HG03442 (cell line): ENCODE measurements around the gene ENTR1.
"Not testable (repeated sequence)": the region's sequence is repeated elsewhere in the genome, so short reads cannot be mapped to it uniquely, and the experiment has no call there.

Experiments used
- ATAC-seq: cut with Tn5 transposase; IDR thresholded peaks from one replicate; pipeline ENCODE4 v1.9.1; 2021; ENCODE audit warnings: mild to moderate bottlenecking, moderate library complexity; ENCODE audit not compliant: unreplicated experiment

The ENTR1 gene

DNA sequence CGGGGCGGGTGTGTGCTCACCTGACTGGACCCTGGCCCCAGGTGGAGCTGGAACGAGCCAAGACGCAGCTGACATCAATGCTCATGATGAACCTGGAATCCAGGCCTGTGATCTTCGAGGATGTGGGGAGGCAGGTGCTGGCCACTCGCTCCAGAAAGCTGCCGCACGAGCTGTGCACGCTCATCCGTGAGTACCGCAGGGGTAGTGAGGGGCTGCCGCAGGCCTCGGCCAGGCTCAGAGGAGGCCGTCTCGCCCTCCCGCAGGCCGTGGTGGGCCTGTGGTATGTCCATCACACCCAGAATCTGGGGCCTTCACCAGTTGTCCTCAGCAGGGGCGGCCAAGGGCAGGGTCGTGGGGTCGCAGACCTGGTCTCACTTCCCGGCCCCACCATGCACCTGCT lies 11.4 kb upstream of the ENTR1 start:
- no peak for ATAC-seq

DNA sequence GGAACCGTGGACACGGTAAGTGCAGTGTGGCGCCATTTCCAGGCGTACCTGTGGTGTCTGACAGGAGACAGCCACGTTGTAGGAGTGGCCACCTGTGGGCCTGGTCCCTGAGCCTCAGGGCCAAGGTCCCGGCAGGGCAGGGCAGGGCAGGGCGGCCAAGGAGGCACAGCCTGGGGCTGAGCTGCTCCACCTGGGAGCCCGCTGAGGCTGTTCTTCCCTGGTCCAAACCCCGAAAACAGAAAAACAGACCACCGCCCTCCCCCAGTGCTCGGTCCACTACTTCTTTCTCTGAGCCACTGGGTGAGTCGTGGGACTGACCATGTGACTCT lies 8.6 kb upstream of the ENTR1 start:
- no peak for ATAC-seq

DNA sequence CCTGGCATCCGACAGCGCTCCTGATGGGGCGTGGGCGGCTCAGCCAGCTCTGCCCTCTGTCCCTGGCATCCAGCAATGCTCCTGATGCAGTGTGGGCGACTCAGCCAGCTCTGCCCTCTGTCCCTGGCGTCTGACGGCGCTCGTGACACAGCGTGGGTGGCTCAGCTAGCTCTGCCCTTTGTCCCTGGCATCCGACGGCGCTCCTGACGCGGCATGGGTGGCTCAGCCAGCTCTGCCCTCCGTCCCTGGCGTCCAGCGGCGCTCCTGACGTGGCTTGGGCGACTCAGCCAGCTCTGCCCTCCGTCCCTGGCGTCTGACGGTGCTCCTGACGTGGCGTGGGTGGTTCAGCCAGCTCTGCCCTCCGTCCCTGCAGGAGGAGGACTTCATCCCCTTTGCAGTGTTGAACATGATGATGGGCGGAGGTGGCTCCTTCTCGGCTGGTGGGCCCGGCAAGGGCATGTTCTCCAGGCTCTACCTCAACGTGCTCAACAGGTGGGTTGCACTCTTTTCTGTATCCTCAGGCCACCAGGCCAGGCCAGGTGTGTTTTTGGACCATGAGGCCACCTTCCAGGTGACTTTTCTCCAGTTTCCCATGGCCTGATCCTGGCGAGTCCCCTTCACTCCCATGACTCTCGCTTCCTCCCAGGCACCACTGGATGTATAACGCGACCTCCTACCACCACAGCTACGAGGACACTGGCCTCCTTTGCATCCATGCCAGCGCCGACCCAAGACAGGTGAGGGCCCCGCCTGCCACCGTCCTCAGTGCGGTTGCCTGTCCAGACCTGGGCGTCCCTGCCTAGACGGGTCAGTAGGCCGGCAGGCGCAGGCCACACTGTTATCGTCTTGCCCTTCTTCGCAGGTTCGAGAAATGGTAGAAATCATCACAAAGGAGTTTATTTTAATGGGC lies 8.0 kb upstream of the ENTR1 start:
- no peak for ATAC-seq

DNA sequence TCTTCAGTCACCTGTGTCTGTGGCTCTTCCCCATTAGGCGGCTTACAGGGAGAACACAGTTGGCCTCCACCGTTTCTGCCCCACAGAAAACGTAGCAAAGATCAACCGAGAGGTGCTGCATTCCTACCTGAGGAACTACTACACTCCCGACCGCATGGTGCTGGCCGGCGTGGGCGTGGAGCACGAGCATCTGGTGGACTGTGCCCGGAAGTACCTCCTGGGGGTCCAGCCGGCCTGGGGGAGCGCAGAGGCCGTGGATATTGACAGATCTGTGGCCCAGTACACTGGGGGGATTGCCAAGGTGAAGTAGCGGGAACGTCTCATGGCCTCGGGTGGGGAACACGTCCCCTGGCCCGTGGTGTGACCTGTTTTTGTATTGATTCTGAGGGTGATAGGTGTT lies 6.5 kb upstream of the ENTR1 start:
- no peak for ATAC-seq

DNA sequence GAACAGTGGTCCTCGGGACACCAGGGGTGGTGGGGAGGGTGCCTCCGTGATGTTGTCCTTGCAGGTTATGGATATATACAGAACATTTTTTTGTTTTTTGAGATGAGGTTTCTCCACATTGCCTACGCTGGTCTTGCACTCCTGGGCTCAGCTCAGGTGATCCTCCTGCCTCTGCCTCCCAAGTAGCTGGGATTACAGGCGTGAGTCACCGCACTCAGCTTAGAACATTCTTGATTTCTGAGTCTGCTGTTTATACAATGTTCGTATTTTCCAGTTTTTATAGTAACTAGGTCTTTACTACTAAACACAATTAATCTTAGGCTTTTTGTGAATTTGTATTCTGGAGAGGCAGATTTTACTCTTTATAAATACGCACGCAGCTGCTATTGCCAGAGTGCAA lies 6.0 kb upstream of the ENTR1 start:
- no peak for ATAC-seq

DNA sequence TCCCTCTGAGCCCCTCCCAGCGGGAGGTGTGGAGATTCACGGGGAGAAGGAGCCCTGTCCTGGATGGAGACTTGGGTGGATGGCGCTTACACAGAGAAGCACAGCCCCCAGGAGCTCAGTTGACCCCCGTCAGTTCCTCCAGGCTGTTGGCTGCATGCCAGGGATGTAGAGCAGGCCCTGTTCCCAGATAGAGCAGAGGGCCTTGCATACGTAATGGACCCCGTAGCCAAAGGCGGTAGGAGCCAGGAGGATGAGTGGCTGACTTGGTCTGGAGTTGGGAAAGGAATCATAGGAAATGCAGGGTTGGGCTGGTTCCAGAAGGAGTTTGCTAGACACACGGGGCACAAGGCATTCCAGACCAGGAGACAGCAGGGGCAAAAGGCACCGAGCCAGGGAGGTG lies 2.5 kb upstream of the ENTR1 start:
- ATAC-seq: no peak

DNA sequence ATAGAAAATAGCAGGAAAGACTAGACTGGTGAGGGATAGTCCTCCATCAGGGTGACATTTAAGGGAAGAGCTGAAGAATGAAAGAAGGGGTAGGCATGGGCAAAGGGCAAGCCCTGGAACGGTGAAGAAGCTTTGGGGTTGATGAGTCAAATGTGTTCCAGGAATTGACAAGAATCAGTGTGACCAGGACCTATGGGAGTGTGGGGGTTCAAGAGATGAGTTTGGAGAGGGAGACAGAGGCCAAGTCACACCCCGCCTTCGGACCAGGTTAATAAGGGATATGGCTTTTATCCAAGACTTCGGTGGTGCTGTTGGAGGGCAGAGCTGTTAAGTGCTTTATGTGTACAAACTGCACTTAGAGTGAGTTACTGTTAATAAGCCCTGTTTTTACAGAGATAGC lies 964 bp upstream of the ENTR1 start:
- ATAC-seq: no peak

GRCh38 chr9:136409557-136410455 lies 608 bp downstream of the ENTR1 start:
- ATAC-seq: peak; percentile 15

- no peak for ATAC-seq
Measured at GRCh38 chr9:136407911-136408310, 2.5 kb downstream of the ENTR1 start.

- not testable (repeated sequence) for ATAC-seq
Measured at GRCh38 chr9:136407061-136407460, 3.4 kb downstream of the ENTR1 start.

DNA sequence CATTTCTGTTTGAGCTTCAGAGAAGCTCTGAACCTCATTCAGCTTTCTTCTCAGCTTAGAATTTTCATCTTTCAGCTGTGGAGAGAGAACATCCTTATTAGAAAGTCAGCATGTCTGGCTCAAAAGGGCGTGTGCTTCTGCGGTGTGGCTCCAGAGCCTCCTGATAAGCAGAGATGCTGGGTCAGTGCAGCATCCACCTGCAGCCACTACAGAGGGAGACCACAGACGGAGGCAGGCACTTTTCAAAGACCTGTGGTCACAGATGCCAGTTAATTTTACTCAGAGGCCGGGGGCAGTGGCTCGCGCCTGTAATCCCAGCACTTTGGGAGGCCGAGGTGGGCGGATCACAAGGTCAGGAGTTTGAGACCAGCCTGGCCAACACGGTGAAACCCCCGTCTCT lies 4.5 kb downstream of the ENTR1 start:
- ATAC-seq: not testable (repeated sequence)

DNA sequence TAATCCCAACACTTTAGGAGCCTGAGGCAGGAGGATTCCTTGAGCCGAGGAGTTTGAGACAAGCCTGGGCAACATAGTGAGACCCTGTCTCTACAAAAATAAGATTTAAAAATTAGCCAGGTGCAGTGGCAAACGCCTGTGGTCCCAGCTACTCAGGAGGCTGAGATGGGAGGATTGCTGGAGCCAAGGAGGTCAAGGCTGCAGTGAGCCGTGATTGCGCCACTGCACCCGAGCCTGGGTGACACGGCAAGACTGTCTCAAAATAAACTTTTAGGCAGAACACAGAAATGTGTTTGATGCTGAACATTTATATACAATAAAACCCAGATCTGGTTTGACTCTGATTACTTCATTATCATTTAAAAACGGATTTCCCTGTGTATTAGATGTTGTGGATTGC lies 4.9 kb downstream of the ENTR1 start:
- ATAC-seq: no peak

- no peak for ATAC-seq
Measured at GRCh38 chr9:136404801-136405136, 5.6 kb downstream of the ENTR1 start.

DNA sequence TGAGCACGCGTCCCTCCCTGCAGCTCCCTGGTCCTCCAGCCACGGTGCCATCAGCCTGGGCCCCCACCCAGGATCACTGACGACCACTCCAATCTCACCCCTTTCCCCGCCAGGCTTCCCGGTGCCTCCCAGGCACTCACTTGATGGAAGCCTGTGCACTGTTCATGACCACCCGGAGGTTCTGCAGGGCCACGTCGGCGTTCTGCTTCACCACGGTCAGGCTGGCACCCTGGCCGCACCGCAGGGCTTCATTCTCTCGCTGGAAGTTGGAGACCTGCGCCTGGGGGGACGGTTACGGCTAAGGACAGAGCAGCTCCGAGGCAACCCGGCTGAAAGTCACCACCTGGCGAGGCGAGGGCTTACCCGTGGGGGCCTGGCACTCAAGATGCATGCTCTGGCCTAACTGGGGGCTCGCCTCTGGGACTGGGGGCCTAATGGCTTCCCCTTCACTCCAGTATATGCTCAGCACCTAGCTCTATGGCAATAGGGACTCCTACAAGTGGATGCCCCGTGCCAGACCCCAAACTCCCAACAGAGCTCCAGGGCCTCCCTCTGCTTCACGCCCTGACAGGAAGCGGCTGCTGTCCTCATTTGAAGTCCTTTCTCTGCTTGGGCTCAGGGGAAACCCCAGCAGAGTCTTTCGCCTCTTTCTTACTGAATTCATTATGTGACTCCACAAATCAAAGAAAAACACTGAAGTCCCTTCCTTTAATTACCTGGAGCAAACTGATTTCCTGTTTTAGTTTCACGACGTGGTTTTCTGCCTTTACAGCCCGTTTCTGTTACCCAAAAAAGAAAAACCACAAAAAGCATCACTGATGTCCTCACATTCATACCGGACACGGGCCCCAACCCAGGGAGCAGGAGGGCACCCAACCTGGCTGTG lies 6.3 kb downstream of the ENTR1 start:
- no peak for ATAC-seq

DNA sequence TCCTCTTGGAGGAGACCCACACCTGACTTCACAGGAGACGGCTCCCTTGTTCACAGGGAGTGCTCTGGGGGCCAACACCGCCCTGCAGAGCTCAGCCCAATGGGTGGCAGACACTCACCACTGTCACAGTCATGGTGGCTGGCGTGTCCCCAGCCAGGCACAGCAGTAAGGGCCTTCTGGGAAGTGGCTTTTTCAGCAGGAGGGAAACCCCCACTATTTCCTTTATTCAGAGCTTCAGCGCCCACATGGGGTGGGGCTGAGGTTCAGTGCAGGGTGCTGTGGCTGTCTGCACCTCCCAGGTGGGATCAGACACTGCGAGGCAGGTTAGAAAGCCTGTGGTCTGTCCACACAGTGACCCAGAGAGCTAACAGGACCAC lies 6.9 kb downstream of the ENTR1 start:
- ATAC-seq: no peak

- ATAC-seq: no peak
Measured at GRCh38 chr9:136402067-136402466, 8.3 kb downstream of the ENTR1 start.

DNA sequence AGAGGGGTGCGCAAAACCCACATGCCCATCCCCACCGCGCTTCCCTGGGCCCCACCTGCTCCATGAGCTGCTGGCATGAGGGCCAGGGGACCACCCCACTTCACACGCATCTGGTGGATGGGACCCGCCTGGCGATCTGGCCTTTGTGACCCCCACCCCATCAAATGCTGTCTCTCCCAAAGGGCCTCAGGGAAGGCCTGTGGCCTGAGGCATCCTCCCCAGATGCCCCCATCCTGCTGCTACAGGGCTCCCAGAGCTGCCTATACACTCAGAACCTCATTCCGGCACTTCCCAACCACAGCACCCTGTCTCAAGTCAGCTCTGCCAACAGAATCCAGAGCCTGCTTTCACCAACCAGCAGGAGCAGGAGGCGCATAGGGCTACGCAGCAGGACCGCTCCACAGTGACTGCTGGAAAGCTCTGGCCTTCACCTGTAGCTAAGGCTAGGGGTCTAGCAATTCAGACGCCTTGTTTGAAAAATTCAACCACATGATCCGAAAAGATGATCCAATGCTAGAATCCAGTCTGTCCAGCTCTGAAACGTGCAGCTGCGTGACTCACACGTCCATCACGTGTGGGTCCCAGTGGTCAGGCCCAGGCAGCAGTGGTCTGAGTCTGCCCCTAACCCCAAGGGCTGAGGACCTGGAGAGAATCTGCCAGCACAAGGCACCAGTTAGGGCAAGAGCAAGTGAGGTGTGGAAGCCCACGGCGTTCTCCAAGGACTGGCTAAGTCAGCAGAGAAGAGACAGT lies 9.1 kb downstream of the ENTR1 start:
- no peak for ATAC-seq

DNA sequence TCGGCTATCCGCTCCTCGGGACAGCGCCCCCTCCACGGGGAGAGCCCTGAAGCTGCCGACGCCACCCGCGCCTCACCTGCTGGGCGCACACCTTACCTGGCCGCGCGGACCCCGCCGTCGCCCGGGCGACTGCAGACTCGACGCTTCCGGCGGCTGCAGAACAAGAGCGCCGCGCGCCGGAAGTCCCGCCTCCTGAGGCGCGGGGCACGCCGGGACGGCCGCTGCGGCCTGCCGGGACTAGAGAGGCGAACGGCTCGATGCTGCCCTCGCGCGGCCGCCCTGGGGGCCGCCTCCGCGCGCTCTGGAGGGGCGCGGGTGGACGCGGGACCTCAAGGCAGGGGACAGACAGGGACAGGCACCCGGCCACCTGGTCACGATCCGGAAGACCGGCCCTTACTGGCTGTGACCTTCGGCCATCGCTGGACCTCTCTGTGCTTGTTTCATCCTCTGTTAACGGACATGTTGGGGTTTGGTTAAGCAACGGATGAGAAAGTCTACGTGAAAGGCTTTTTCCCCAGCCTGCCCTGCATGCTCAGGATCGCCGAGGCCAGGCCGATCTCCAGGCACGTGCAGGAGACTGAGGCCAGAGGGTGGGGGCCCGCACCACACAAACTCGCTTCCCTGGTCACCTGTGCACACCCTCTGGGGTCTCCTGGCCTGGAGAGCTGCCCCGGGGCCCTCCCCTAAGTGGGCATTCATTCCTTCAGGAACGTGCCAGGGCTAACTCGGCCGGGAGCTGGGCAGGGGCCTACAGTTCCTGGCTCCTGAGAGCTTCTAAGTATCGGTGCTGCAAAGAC lies 10.2 kb downstream of the ENTR1 start, which contains the start of gene SNAPC4:
Gene SNAPC4, minus strand, starts transcription at position 133 of the 797 bp plus-strand sequence. CDS start 1,742 bp downstream, outside the sequence.
- peak; percentile 74 for ATAC-seq

GRCh38 chr9:136399176-136400037 lies 11.0 kb downstream of the ENTR1 start:
- ATAC-seq: peak; percentile 17
